ENCODE measurements around the gene FBXW11.
A peak's percentile ranks its signal among the peaks of the same experiment; 100 is the strongest.

DNA sequence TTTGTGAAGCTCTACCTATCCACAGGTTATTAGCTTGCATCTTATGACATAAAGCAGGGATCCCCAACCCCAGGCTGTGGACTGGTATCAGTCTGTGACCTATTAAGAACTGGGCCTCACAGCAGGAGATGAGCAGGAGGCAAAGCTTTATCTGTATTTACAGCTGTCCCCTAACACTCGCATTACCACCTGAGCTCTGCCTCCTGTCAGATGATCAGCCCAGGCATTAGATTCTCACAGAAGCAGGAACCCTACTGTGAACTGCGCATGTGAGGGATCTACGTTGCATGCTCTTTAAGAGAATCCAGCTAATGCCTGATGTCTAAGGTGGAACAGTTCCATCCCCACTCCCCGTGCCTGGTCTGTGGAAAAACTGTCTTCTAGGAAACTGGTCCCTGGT is 19.7 kb downstream of the FBXW11 start:
- TF ChIP-seq, protein P1, sequence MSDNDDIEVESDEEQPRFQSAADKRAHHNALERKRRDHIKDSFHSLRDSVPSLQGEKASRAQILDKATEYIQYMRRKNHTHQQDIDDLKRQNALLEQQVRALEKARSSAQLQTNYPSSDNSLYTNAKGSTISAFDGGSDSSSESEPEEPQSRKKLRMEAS (CRISPR knock-in tag; IDR thresholded peaks at IDR 0.05), result no peak
- TF ChIP-seq FOXK1 (CRISPR knock-in tag; IDR thresholded peaks at IDR 0.05), result no peak
- TF ChIP-seq, protein P2, sequence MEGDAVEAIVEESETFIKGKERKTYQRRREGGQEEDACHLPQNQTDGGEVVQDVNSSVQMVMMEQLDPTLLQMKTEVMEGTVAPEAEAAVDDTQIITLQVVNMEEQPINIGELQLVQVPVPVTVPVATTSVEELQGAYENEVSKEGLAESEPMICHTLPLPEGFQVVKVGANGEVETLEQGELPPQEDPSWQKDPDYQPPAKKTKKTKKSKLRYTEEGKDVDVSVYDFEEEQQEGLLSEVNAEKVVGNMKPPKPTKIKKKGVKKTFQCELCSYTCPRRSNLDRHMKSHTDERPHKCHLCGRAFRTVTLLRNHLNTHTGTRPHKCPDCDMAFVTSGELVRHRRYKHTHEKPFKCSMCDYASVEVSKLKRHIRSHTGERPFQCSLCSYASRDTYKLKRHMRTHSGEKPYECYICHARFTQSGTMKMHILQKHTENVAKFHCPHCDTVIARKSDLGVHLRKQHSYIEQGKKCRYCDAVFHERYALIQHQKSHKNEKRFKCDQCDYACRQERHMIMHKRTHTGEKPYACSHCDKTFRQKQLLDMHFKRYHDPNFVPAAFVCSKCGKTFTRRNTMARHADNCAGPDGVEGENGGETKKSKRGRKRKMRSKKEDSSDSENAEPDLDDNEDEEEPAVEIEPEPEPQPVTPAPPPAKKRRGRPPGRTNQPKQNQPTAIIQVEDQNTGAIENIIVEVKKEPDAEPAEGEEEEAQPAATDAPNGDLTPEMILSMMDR (IDR thresholded peaks at IDR 0.05), result no peak
- TF ChIP-seq, protein P3, sequence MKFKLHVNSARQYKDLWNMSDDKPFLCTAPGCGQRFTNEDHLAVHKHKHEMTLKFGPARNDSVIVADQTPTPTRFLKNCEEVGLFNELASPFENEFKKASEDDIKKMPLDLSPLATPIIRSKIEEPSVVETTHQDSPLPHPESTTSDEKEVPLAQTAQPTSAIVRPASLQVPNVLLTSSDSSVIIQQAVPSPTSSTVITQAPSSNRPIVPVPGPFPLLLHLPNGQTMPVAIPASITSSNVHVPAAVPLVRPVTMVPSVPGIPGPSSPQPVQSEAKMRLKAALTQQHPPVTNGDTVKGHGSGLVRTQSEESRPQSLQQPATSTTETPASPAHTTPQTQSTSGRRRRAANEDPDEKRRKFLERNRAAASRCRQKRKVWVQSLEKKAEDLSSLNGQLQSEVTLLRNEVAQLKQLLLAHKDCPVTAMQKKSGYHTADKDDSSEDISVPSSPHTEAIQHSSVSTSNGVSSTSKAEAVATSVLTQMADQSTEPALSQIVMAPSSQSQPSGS (CRISPR knock-in tag; IDR thresholded peaks at IDR 0.05; ENCODE audit: borderline replicate concordance, low read depth), result no peak
- no peak for TF ChIP-seq ELF4 (CRISPR knock-in tag; IDR thresholded peaks at IDR 0.05; ENCODE audit: low read depth)
- no peak for TF ChIP-seq SP1 (CRISPR knock-in tag; conservative IDR thresholded peaks at IDR 0.05)
- TF ChIP-seq ESRRA (CRISPR knock-in tag; IDR thresholded peaks at IDR 0.05; ENCODE audit: borderline replicate concordance), result no peak
- no peak for TF ChIP-seq ZNF138 (CRISPR knock-in tag; conservative IDR thresholded peaks at IDR 0.05)
- TF ChIP-seq, protein P4, sequence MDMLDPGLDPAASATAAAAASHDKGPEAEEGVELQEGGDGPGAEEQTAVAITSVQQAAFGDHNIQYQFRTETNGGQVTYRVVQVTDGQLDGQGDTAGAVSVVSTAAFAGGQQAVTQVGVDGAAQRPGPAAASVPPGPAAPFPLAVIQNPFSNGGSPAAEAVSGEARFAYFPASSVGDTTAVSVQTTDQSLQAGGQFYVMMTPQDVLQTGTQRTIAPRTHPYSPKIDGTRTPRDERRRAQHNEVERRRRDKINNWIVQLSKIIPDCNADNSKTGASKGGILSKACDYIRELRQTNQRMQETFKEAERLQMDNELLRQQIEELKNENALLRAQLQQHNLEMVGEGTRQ (CRISPR knock-in tag; IDR thresholded peaks at IDR 0.05), result peak; percentile 27; the same call in 1 of the 2 replicates
- TF ChIP-seq RELA (CRISPR knock-in tag; IDR thresholded peaks at IDR 0.05; ENCODE audit: borderline replicate concordance), result no peak
